Endothelial cell of umbilical vein (primary cell): ENCODE results near the gene LGALS12. TPM values are rescaled to one million over a fixed set of nuclear protein-coding genes. Genes with fewer than 3 reads are reported as not detected.
A peak's percentile ranks its signal among the peaks of the same experiment; 100 is the strongest.

Experiments used
- BruUV-seq: library from RNA; stranded (reverse); fragments of 400-500 nt; replicated peaks from 2 replicates; lab custom pipeline; 2021; lab: Mats Ljungman, UMichigan
- CTCF ChIA-PET: fragments of 300-600, 350-600 bp; sonication (Branson Sonifier 250); formaldehyde crosslinking; loops from one replicate; lab custom pipeline; 2021; ENCODE audit warnings: antibody characterized with exemption, inconsistent platforms; lab: Charles Lee
- POLR2A ChIA-PET: fragments of 300-600, 350-600 bp; sonication (Branson Sonifier 250); formaldehyde crosslinking; loops from one replicate; lab custom pipeline; 2021; ENCODE audit warnings: antibody characterized with exemption, inconsistent platforms; lab: Charles Lee
- DNase-seq: peaks from one replicate; pipeline ENCODE4 v3.0.0-alpha.2; 2011; ENCODE audit warnings: low read depth, low spot score
- FAIRE-seq: peaks from 2 replicates; lab custom pipeline; 2011; peaks lifted over from hg19 to GRCh38; lab: Jason Lieb, UNC
- H2AFZ ChIP-seq: 2 replicates; pipeline ENCODE4 v1.6.0; 2012; ENCODE audit warnings: low read depth, low read length, control low read depth, inconsistent platforms
- H3K27ac ChIP-seq: 2 replicates; pipeline ENCODE4 v1.5.1; 2011; ENCODE audit warnings: low read depth, mild to moderate bottlenecking, control low read depth, low read length, moderate library complexity; ENCODE audit not compliant: insufficient read depth
- H3K27me3 ChIP-seq, 2 experiments: 2 replicates each; pipeline versions ENCODE4 v1.6.0 to v1.6.1; 2011; ENCODE audit warnings: low read length in 2 of 2, mixed read lengths in 1 of 2; ENCODE audit not compliant: control insufficient read depth in 2 of 2, insufficient read depth in 2 of 2
- H3K36me3 ChIP-seq, 2 experiments: 2 replicates in 1 of 2; 3 replicates in 1 of 2; pipeline ENCODE4 v1.5.1; 2011; ENCODE audit warnings: low read length in 2 of 2, mild to moderate bottlenecking in 1 of 2, moderate library complexity in 1 of 2; ENCODE audit not compliant: control insufficient read depth in 2 of 2, insufficient read depth in 2 of 2; ENCODE audit errors: extremely low read depth in 1 of 2
- H3K4me1 ChIP-seq: 3 replicates; pipeline ENCODE4 v1.5.1; 2011; ENCODE audit warnings: mild to moderate bottlenecking, low read length; ENCODE audit not compliant: control insufficient read depth, insufficient read depth; ENCODE audit errors: extremely low read depth
- H3K4me2 ChIP-seq: 2 replicates; pipeline ENCODE4 v1.6.1; 2011; ENCODE audit warnings: low read length, control low read depth, mixed read lengths; ENCODE audit not compliant: insufficient read depth
- H3K4me3 ChIP-seq, 3 experiments: fragments of 200-600 bp in 1 of 3; sonication (generic), shearing (Covaris generic) in 1 of 3; replicated peaks in 1 of 3; 2 replicates each; pipeline ENCODE4 v1.5.1; 2011 to 2016; ENCODE audit warnings: control low read depth in 3 of 3, low read length in 3 of 3, mild to moderate bottlenecking in 2 of 3, inconsistent platforms in 1 of 3, low read depth in 1 of 3, moderate library complexity in 1 of 3; ENCODE audit not compliant: insufficient read depth in 1 of 3
- H3K79me2 ChIP-seq: 2 replicates; pipeline ENCODE4 v1.6.0; 2012; ENCODE audit warnings: low read length, inconsistent platforms; ENCODE audit not compliant: control insufficient read depth, insufficient read depth
- H3K9ac ChIP-seq: replicated peaks from 2 replicates; pipeline ENCODE3; 2011; ENCODE audit warnings: low read length, control low read depth; ENCODE audit not compliant: insufficient read depth; ENCODE audit errors: extremely low read depth
- H3K9me1 ChIP-seq: replicated peaks from 3 replicates; pipeline ENCODE4 v1.6.0; 2011; ENCODE audit warnings: mild to moderate bottlenecking, low read length; ENCODE audit not compliant: control insufficient read depth, insufficient read depth; ENCODE audit errors: extremely low read depth
- H3K9me3 ChIP-seq: replicated peaks from 2 replicates; pipeline ENCODE4 v1.5.1; 2012; ENCODE audit warnings: low read length, inconsistent platforms; ENCODE audit not compliant: control insufficient read depth, insufficient read depth
- H4K20me1 ChIP-seq: replicated peaks from 2 replicates; pipeline ENCODE3; 2011; ENCODE audit warnings: mild to moderate bottlenecking, low read length; ENCODE audit not compliant: control insufficient read depth, insufficient read depth; ENCODE audit errors: extremely low read depth
- CTCF ChIP-seq, 2 donors: IDR thresholded peaks; 1 replicate in 1 of 2; 2 replicates in 1 of 2; pipeline ENCODE4 v1.5.1; 2011; ENCODE audit warnings: low read length in 2 of 2, mild to moderate bottlenecking in 2 of 2, moderate library complexity in 2 of 2, control low read depth in 1 of 2, inconsistent platforms in 1 of 2, low read depth in 1 of 2; ENCODE audit not compliant: insufficient read depth in 1 of 2; ENCODE audit errors: extremely low read depth in 1 of 2
- EZH2 ChIP-seq: IDR thresholded peaks from 2 replicates; pipeline ENCODE4 v1.6.1; 2012; ENCODE audit warnings: borderline replicate concordance, low read depth, mild to moderate bottlenecking, moderate library complexity, low read length, inconsistent platforms; ENCODE audit not compliant: severe bottlenecking
- GATA2 ChIP-seq: IDR thresholded peaks from 2 replicates; pipeline ENCODE4 v1.7.0; 2011; ENCODE audit warnings: low read depth, mild to moderate bottlenecking, moderate library complexity, mixed read lengths, low read length; ENCODE audit not compliant: insufficient read length, insufficient read depth
- JUN ChIP-seq: IDR thresholded peaks from 2 replicates; pipeline ENCODE4 v1.6.1; 2011; ENCODE audit warnings: borderline replicate concordance, low read depth; ENCODE audit not compliant: insufficient read length, insufficient read depth
- MAX ChIP-seq: IDR thresholded peaks from 2 replicates; pipeline ENCODE4 v1.6.1; 2011; ENCODE audit not compliant: insufficient read depth, insufficient read length
- MYC ChIP-seq: IDR thresholded peaks from one replicate; pipeline ENCODE4 v1.6.1; 2011; ENCODE audit warnings: mild to moderate bottlenecking, low read depth, low read length
- POLR2A ChIP-seq: IDR thresholded peaks from 2 replicates; pipeline ENCODE4 v1.6.1; 2012; ENCODE audit warnings: low read depth, mild to moderate bottlenecking, control low read depth, low read length
- POLR2AphosphoS5 ChIP-seq: IDR thresholded peaks from 2 replicates; pipeline ENCODE4 v1.6.1; 2012; ENCODE audit warnings: low read depth, mild to moderate bottlenecking, control low read depth, low read length, moderate library complexity; ENCODE audit not compliant: insufficient read depth
- dilution Hi-C: fragments of 300-500 bp; cut with MboI; formaldehyde crosslinking; loops from one replicate; pipeline ENCODE4 v1.15.0; 2019; ENCODE audit warnings: low sequenced_read_pairs; ENCODE audit not compliant: extremely low pct_ligation_motif_present
- intact Hi-C: fragments of 100-400 bp; cut with micrococcal nuclease; formaldehyde crosslinking; loops from one replicate; pipeline ENCODE4 v1.10.0; 2022
- polyA plus RNA-seq, 4 experiments: library from polyadenylated mRNA; depleted of rRNA in 3 of 4; stranded (reverse) in 3 of 4; unstranded in 1 of 4; fragments of >200 nt; gene quantifications; 2 replicates each; pipeline versions ENCODE4 v1.2.1 to v1.2.3, GENCODE V29; 2011 to 2012; ENCODE audit warnings: missing spikeins in 1 of 4
- total RNA-seq: library from RNA; stranded (reverse); gene quantifications from 2 replicates; pipeline ENCODE4 v1.2.3, GENCODE V29; 2021

Gene LGALS12
- total and polyA plus RNA-seq, 2 donors (not counting 3 experiments of a cell fraction or from before 2014, with no cell fraction given) = not detected

GRCh38 chr11:63490551-63491239 lies 15.2 kb upstream of the LGALS12 start, which contains the start of gene PLAAT5:
TSS of gene PLAAT5 (minus strand) at chr11:63491167. CDS start at chr11:63491034, 133 bp downstream.
- H3K9me3 ChIP-seq = no peaks in the 10 kb centered on the region
- BruUV-seq = no TSS peak
- no peaks in the 10 kb centered on the region for H3K36me3 ChIP-seq
- H3K4me1 ChIP-seq = peaks cover 3% of the 10 kb centered on the region
- H3K27me3 ChIP-seq = peaks cover 40 to 55% of the 10 kb centered on the region in 2 experiments
- H3K27ac ChIP-seq = no peak within 1 kb of the TSS
- no peaks in the 10 kb centered on the region for H4K20me1 ChIP-seq
- H3K9ac ChIP-seq = no peak within 1 kb of the TSS
- no peak for FAIRE-seq
- intact Hi-C loops (no loop called here), dilution Hi-C loops (no loop called here)
- DNase-seq = no peak
- ChIA-PET POLR2A (no interaction called here), CTCF (interaction anchor here (0.7 to 4.1 kb wide), 4 partner anchors 8 to 145 kb away, joined by 3 to 18 read pairs (median 4); partner anchors contain the start of gene LGALS12)
- H3K4me2 ChIP-seq = peak within 1 kb of the TSS; percentile 31
- TF ChIP-seq MAX (no peak), MYC (no peak), POLR2A (no peak), GATA2 (no peak), POLR2AphosphoS5 (no peak), CTCF (IDR thresholded peaks at IDR 0.05; ENCODE audit: extremely low read depth in 1 of 2, insufficient read depth in 1 of 2, low read depth in 1 of 2, low read length in 2 of 2) (no peak), EZH2 (peak; percentile 79), JUN (no peak)
- H3K79me2 ChIP-seq = no peaks in the 10 kb centered on the region
- H3K9me1 ChIP-seq = no peaks in the 10 kb centered on the region
- H3K4me3 ChIP-seq = peak within 1 kb of the TSS; percentile 12 to 29 (median 23)
- no peak within 1 kb of the TSS for H2AFZ ChIP-seq
